Left renal pelvis (tissue), 4 donors: ENCODE results near the gene RXFP1. TPM values are rescaled to one million over a fixed set of nuclear protein-coding genes. Genes with fewer than 3 reads are reported as not detected.
"Not testable (repeated sequence)": the region's sequence is repeated elsewhere in the genome, so short reads cannot be mapped to it uniquely, and the experiment has no call there.

ENCODE experiments used
- DNase-seq, 4 donors: peaks; one replicate each; pipeline ENCODE4 v3.0.0-alpha.2; 2013; ENCODE audit warnings: low read depth in 4 of 4, low spot score in 3 of 4
- polyA plus RNA-seq, 4 donors: library from polyadenylated mRNA; unstranded; fragments of 120-200 nt; gene quantifications; one replicate each; pipeline ENCODE4 v1.2.1, GENCODE V29; 2013; ENCODE audit not compliant: insufficient read length in 4 of 4

Gene RXFP1
- polyA plus RNA-seq, 4 donors: 0.10 to 0.56 (median 0.39) TPM

DNA sequence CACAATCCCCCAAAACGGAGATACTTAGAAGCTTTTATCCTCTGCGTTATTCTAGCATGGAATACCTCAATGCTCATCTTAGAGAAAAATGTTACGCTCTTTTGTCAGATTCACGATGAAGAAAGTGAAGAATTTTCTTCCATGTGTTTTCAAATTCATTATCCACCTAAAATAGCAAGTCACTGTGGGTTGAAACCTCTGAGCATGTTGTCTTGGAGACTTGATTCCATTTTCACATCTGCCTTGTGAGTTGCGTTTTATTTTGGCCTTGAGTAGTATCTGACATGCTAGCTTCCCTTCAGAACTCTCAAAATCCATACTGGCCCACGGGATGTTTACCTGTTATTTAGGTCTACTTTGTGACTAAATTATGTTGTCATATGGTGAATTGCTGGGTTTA lies 83.7 kb downstream of the RXFP1 start:
- no peak for DNase-seq

GRCh38 chr4:158606969-158607368 lies 85.3 kb downstream of the RXFP1 start:
- DNase-seq: no peak

- no peak for DNase-seq
Measured at GRCh38 chr4:158609116-158609515, 87.4 kb downstream of the RXFP1 start.

DNA sequence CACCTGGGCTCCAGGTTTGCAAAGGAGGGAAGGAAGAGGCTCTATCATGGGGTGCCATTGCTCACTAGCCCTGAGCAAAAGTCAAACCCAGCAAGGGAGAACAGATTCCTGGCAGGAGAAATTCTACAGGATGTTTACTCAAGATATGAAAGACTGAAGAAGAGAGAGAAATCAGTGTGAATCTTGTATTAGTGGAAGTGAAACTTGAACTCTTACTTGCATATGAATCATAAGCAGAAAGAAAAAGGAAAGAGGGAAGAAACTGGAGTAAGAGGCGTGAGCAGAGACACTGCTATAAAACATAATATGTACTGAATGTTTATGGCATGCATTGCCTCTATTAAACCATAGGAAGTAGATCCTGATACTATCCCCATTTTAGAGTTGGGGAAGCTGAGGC lies 89.1 kb downstream of the RXFP1 start:
- DNase-seq: no peak

- no peak for DNase-seq
Measured at GRCh38 chr4:158613046-158613445, 91.4 kb downstream of the RXFP1 start.

- no peak for DNase-seq
Measured at GRCh38 chr4:158617956-158618355, 96.3 kb downstream of the RXFP1 start.

GRCh38 chr4:158621729-158622128 lies 100.0 kb downstream of the RXFP1 start:
- no peak for DNase-seq

- DNase-seq: no peak
Measured at GRCh38 chr4:158622251-158622650, 100.6 kb downstream of the RXFP1 start.

- DNase-seq: peak; percentile 4 to 39 (median 22)
Measured at GRCh38 chr4:158624889-158625478, 103.3 kb downstream of the RXFP1 start.

DNA sequence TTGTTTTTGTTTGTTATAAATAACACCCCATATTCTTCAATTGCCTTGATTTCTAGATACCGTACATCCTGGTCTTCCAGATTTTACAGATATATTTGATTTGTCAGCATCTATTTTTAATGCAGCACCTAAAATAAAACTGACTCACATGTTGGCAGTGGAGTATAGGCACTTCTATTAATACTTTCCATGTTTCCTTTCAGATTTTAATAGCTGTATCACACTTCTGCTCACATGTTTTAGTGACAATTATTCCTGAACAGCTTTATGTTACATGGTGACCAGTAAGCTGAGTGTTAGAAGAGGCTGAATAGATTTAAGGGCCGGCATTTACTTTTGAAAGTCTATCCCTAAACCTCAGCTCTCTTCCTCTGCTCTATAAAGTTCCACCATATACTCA lies 103.9 kb downstream of the RXFP1 start:
- DNase-seq: no peak

- DNase-seq: no peak
Measured at GRCh38 chr4:158630893-158631292, 109.2 kb downstream of the RXFP1 start.

GRCh38 chr4:158636619-158637018 lies 114.9 kb downstream of the RXFP1 start:
- no peak for DNase-seq

DNA sequence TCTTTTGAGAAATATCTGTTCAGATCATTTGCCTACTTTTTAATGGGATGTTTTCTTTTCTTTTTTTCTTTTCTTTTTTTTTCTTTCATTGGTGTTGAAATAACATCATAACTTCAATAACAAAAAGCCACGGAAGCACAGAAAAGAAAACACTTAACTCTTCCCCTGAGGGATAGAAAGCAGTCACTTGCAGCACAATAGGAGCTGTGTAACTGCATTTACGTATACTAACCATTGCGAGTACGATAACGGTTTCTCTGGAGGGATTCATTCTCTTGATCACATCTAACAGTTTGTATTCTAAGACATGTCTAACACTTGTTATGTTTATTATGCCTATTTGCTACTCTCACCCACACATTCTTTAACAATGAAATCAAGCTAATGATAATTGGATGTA lies 122.7 kb downstream of the RXFP1 start:
- DNase-seq: no peak

DNA sequence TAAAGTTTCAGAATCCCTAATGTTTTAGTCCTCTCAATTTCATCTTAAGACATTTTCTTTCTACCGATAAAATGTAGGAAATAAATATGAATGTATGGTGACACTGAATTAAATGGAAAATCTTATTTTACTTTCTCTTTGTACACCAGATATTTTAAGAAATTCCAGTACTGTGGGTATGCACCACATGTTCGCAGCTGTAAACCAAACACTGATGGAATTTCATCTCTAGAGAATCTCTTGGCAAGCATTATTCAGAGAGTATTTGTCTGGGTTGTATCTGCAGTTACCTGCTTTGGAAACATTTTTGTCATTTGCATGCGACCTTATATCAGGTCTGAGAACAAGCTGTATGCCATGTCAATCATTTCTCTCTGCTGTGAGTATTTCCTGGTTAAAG lies 123.1 kb downstream of the RXFP1 start:
- DNase-seq: no peak

- DNase-seq: no peak
Measured at GRCh38 chr4:158649111-158649680, 127.5 kb downstream of the RXFP1 start.

- no peak for DNase-seq
Measured at GRCh38 chr4:158652920-158653319, 131.2 kb downstream of the RXFP1 start.

DNA sequence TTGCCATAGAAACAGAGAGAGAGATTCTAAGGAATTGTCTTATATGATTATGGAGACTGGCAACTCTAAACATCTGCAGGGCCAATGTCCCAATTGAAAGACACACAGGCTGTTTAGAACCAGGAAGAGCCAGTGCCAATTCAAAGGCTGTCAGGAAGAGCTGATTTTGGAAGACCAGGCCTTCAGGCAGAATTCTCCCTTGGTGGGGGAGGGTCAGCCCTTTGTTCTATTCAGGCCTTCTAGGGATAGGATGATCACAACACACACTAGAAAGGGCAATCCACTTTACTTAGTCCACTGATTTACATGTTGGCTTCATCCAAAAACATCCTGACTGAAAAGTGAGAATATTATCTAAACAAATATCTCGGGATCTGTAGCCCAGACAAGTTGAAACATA lies 134.8 kb downstream of the RXFP1 start:
- DNase-seq: no peak

GRCh38 chr4:158657291-158657690 lies 135.6 kb downstream of the RXFP1 start:
- no peak for DNase-seq

- not testable (repeated sequence) for DNase-seq
Measured at GRCh38 chr4:158663255-158663654, 141.6 kb downstream of the RXFP1 start.

- DNase-seq: not testable (repeated sequence)
Measured at GRCh38 chr4:158663707-158664625, 142.3 kb downstream of the RXFP1 start.

DNA sequence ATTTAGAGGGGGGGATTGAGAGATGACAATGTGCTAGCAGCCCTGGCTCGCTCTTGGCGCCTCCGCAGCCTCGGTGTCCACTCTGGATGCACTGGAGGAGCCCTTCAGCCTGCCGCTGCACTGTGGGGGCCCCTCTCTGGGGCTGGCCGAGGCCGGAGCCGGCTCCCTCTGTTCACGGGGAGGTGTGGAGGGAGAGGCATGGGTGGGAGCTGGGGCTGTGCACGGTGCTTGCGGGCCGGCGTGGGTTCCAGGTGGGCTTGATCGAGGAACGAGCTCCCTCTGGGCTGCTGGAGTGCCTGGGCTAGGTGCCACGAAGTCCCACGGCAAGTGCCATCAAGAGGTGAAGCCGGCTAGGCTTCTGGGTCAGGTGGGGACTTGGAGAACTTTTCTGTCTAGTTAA lies 143.1 kb downstream of the RXFP1 start:
- no peak for DNase-seq

GRCh38 chr4:158666892-158667291 lies 145.2 kb downstream of the RXFP1 start:
- no peak for DNase-seq
